ENCODE data around the gene TRPM4. TPM values are rescaled to one million over a fixed set of nuclear protein-coding genes. Genes with fewer than 3 reads are reported as not detected.
"Not testable (repeated sequence)": the region's sequence is repeated elsewhere in the genome, so short reads cannot be mapped to it uniquely, and the experiment has no call there.

Gene TRPM4
- total and polyA plus RNA-seq, 10 donors, result 3.3 to 28.7 (median 11.9) TPM

- Histone ChIP-seq H3K36me3 (peaks cover 0 to 32% (median 0%) of the 10 kb centered on the region in 6 donors), H3K27me3 (replicated peaks in 1 of 7) (no peaks in the 10 kb centered on the region), H3K4me3 (no peak overlapping the region), H3K9me3 (no peaks in the 10 kb centered on the region), H3K4me1 (peaks cover 0 to 7% (median 0%) of the 10 kb centered on the region in 6 donors), H3K27ac (no peak overlapping the region)
- no peak for TF ChIP-seq POLR2A (IDR thresholded peaks at IDR 0.05)
- TF ChIP-seq CTCF (IDR thresholded peaks at IDR 0.05 in 8 of 11, conservative IDR thresholded peaks at IDR 0.05 in 3 of 11), result no peak
- no peak for TF ChIP-seq POLR2AphosphoS5 (IDR thresholded peaks at IDR 0.05)
- intact Hi-C loops (cut with DNase I; ENCODE audit: low total_unique reads), result no loop called here
- 86 to 92% (median 89%) methylated on average over 28 to 29 of the region's 29 CpGs for WGBS, 5 donors
- DNase-seq, result no peak
These were observed 42.8 kb downstream of the TRPM4 start for GRCh38 chr19:49200238-49200862.

- no peaks in the 10 kb centered on the region for H3K9me3 ChIP-seq
- no peaks in the 10 kb centered on the region for H3K27me3 ChIP-seq (replicated peaks in 1 of 7)
- intact Hi-C loops (cut with DNase I; ENCODE audit: low total_unique reads), result no loop called here
- DNase-seq, result no peak
- H3K27ac ChIP-seq, result no peak overlapping the region
- TF ChIP-seq POLR2A (IDR thresholded peaks at IDR 0.05), result no peak
- TF ChIP-seq POLR2AphosphoS5 (IDR thresholded peaks at IDR 0.05), result no peak
- no peak for TF ChIP-seq CTCF (IDR thresholded peaks at IDR 0.05 in 8 of 11, conservative IDR thresholded peaks at IDR 0.05 in 3 of 11)
- H3K4me1 ChIP-seq, result peaks cover 0 to 7% (median 0%) of the 10 kb centered on the region in 6 donors
- WGBS, 5 donors, result 85 to 94% (median 90%) methylated on average over 7 of the region's 7 CpGs
- H3K36me3 ChIP-seq, result peaks cover 0 to 32% (median 0%) of the 10 kb centered on the region in 6 donors
- no peak overlapping the region for H3K4me3 ChIP-seq
These were observed 43.5 kb downstream of the TRPM4 start for GRCh38 chr19:49201042-49201441.

- 51 to 72% (median 59%) methylated on average over 7 of the region's 7 CpGs for whole genome bisulfite sequencing, 5 donors
These were observed 47.5 kb downstream of the TRPM4 start for GRCh38 chr19:49205114-49205513.

GRCh38 chr19:49209502-49209901, 51.9 kb downstream of the TRPM4 start:
- H3K4me1 ChIP-seq, result peaks cover 0 to 26% (median 13%) of the 10 kb centered on the region in 6 donors
- H3K9me3 ChIP-seq; H3K27me3 ChIP-seq (replicated peaks in 1 of 7); H3K4me3 ChIP-seq; DNase-seq; H3K36me3 ChIP-seq; H3K27ac ChIP-seq; intact Hi-C loops (cut with DNase I; ENCODE audit: low total_unique reads): not testable (repeated sequence)
- WGBS, 5 donors, result 87 to 98% (median 88%) methylated on average over 4 of the region's 4 CpGs

More at GRCh38 chr19:49205114-49205513, 47.5 kb downstream of the TRPM4 start:
- H3K36me3 ChIP-seq, result peaks cover 0 to 27% (median 0%) of the 10 kb centered on the region in 6 donors
- H3K27me3 ChIP-seq (replicated peaks in 1 of 7), result no peaks in the 10 kb centered on the region
- intact Hi-C loops (cut with DNase I; ENCODE audit: low total_unique reads), result no loop called here
- TF ChIP-seq CTCF (IDR thresholded peaks at IDR 0.05 in 8 of 11, conservative IDR thresholded peaks at IDR 0.05 in 3 of 11) (no peak), POLR2AphosphoS5 (IDR thresholded peaks at IDR 0.05) (no peak), POLR2A (IDR thresholded peaks at IDR 0.05) (no peak)
- no peaks in the 10 kb centered on the region for H3K9me3 ChIP-seq
- no peak overlapping the region for H3K4me3 ChIP-seq
- H3K27ac ChIP-seq, result no peak overlapping the region
- H3K4me1 ChIP-seq, result peaks cover 0 to 20% (median 11%) of the 10 kb centered on the region in 6 donors
- no peak for DNase-seq
